T-cell (primary cell): ENCODE measurements around the gene MITF. TPM values are rescaled to one million over a fixed set of nuclear protein-coding genes. Genes with fewer than 3 reads are reported as not detected.

Experiments used
- ATAC-seq, 4 experiments: fragments of 200-7000 bp in 3 of 4; fragments of 150-1000 bp in 1 of 4; cut with Tn5 transposase; replicated peaks in 1 of 4; 1 replicate in 3 of 4; 2 replicates in 1 of 4; pipeline ENCODE4 v1.10.0; 2021; ENCODE audit warnings: moderate library complexity in 3 of 4, mild to moderate bottlenecking in 2 of 4, moderate number of reproducible peaks in 1 of 4
- CTCF ChIA-PET, 2 donors: fragments of 300-600 bp; sonication (Branson Sonifier 250); formaldehyde crosslinking; loops; one replicate each; lab custom pipeline; 2022; ENCODE audit warnings: antibody characterized with exemption in 2 of 2; lab: Charles Lee
- POLR2A ChIA-PET, 2 donors: fragments of 300-600 bp; sonication (Branson Sonifier 250); formaldehyde crosslinking; loops; one replicate each; lab custom pipeline; 2022; ENCODE audit warnings: antibody characterized with exemption in 2 of 2; lab: Charles Lee
- DNase-seq, 35 experiments: peaks; one replicate each; pipeline versions ENCODE4 v3.0.0 to v3.0.0-alpha.2; 2013 to 2023
- H3K27ac ChIP-seq: one replicate; pipeline ENCODE4 v1.5.1; 2013; ENCODE audit warnings: low read length
- H3K27me3 ChIP-seq, 2 experiments: replicated peaks in 1 of 2; 1 replicate in 1 of 2; 2 replicates in 1 of 2; pipeline versions ENCODE4 v1.6.1 to v1.7.0; 2013; ENCODE audit warnings: low read length in 1 of 2, mixed read lengths in 1 of 2; ENCODE audit not compliant: control insufficient read depth in 2 of 2, insufficient read depth in 2 of 2; ENCODE audit errors: extremely low read depth in 1 of 2
- H3K36me3 ChIP-seq, 2 donors: 1 replicate in 1 of 2; 2 replicates in 1 of 2; pipeline versions ENCODE4 v1.6.1 to v1.7.0; 2013; ENCODE audit warnings: low read length in 1 of 2; ENCODE audit not compliant: control insufficient read depth in 2 of 2, insufficient read depth in 1 of 2; ENCODE audit errors: extremely low read depth in 1 of 2
- H3K4me1 ChIP-seq, 2 experiments: 1 replicate in 1 of 2; 2 replicates in 1 of 2; pipeline versions ENCODE4 v1.6.1 to v1.7.0; 2013; ENCODE audit warnings: low read length in 2 of 2, mixed read lengths in 1 of 2; ENCODE audit not compliant: insufficient read depth in 2 of 2, control insufficient read depth in 1 of 2; ENCODE audit errors: extremely low read depth in 1 of 2
- H3K4me3 ChIP-seq, 2 donors: 1 replicate in 1 of 2; 2 replicates in 1 of 2; pipeline versions ENCODE4 v1.5.1 to v1.7.0; 2013; ENCODE audit warnings: mild to moderate bottlenecking in 2 of 2, low read length in 1 of 2, moderate library complexity in 1 of 2; ENCODE audit not compliant: control insufficient read depth in 1 of 2; ENCODE audit errors: extremely low read depth in 1 of 2
- H3K9me3 ChIP-seq: 2 replicates; pipeline ENCODE4 v1.7.0; 2013
- H3K27ac Mint-ChIP-seq, 2 donors: one replicate each; pipeline ENCODE4 v1.8.0; 2020 to 2021; ENCODE audit warnings: mild to moderate bottlenecking in 2 of 2, mixed read lengths in 2 of 2
- H3K27me3 Mint-ChIP-seq, 2 donors: one replicate each; pipeline ENCODE4 v1.8.0; 2021 to 2022; ENCODE audit warnings: mixed read lengths in 2 of 2
- H3K36me3 Mint-ChIP-seq: one replicate; pipeline ENCODE4 v1.8.0; 2021; ENCODE audit warnings: mixed read lengths
- H3K4me1 Mint-ChIP-seq, 3 donors: one replicate each; pipeline ENCODE4 v1.8.0; 2020 to 2022; ENCODE audit warnings: mixed read lengths in 3 of 3, mild to moderate bottlenecking in 1 of 3
- H3K4me3 Mint-ChIP-seq, 3 donors: one replicate each; pipeline ENCODE4 v1.8.0; 2020 to 2022; ENCODE audit warnings: mild to moderate bottlenecking in 3 of 3, mixed read lengths in 3 of 3, moderate library complexity in 3 of 3
- H3K9me3 Mint-ChIP-seq, 3 donors: one replicate each; pipeline ENCODE4 v1.8.0; 2020 to 2022; ENCODE audit warnings: mixed read lengths in 3 of 3
- WGBS: methylation state at CpG from one replicate; pipeline ENCODE4 v1.1.5; 2013; ENCODE audit warnings: missing lambda C conversion rate; ENCODE audit not compliant: insufficient coverage; 5-methylcytosine and 5-hydroxymethylcytosine counted together
- total RNA-seq, 35 experiments: library from RNA in 6 of 35; stranded (reverse) in 6 of 35; fragments of 120-200 nt in 1 of 35; gene quantifications; one replicate each; pipeline versions ENCODE4 v1.2.1 to v1.2.4 and lab custom pipeline; 2013 to 2026

The MITF gene
- total RNA-seq, 5 donors from 2014 or later (not counting 1 experiment from before 2014, with no cell fraction given): 0.09 to 0.51 (median 0.24) TPM; not detected in 1

DNA sequence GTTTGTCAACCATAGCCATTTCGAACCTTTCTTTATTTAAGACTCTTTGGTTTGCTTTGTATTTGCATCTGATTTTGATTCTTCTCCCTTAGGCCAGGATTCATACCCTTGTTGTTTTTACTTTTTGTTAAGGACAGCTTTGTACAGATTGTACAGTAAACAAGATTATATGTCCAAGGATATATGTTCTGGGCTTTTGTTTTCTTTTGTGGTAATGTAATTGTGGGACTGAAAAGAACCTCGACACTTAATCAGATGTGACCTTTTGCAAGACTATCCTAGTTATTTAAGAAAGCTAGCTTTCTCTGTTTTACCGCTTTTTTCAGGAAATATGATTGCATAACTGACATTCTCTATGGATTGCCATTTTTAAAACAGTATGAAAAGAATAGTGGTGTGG lies 193.2 kb downstream of the MITF start:
- Histone ChIP-seq H3K27me3 (no peaks in the 10 kb centered on the region), H3K4me3 (no peak overlapping the region), H3K27ac (no peak overlapping the region), H3K9me3 (no peaks in the 10 kb centered on the region), H3K36me3 (no peaks in the 10 kb centered on the region), H3K4me1 (no peaks in the 10 kb centered on the region)
- no peak overlapping the region for H3K4me3 Mint-ChIP-seq
- CTCF ChIA-PET: no interaction called here
- no peak for DNase-seq
- H3K36me3 Mint-ChIP-seq: no peaks in the 10 kb centered on the region
- no peak for ATAC-seq
- H3K9me3 Mint-ChIP-seq: no peaks in the 10 kb centered on the region
- WGBS: no CpG with 5 or more reads among the region's 3 CpGs
- no peaks in the 10 kb centered on the region for H3K4me1 Mint-ChIP-seq
- H3K27me3 Mint-ChIP-seq: no peaks in the 10 kb centered on the region
- H3K27ac Mint-ChIP-seq: no peak overlapping the region
- POLR2A ChIA-PET: no interaction called here

DNA sequence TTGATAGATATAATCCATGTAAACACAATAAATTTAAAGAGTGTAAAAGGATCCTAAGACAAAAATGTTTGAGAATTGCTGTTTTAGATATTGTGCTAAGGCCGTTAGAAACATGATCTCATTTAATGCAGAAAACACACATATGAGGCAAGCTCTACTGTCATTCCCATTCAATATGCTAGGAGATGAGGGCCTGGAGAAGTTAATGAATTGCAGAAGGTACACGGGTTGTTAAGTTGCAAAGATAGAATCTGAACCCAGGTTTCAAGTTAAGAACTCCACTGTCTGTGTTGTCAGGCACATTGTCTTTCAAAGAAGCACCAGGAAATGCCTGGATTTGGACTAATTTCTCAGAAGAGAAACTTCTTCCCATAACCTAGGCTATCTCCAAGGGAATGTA lies 195.1 kb downstream of the MITF start:
- ATAC-seq (no peak), DNase-seq (no peak)
- Mint-ChIP-seq H3K4me3 (no peak overlapping the region), H3K4me1 (no peaks in the 10 kb centered on the region), H3K36me3 (no peaks in the 10 kb centered on the region), H3K9me3 (no peaks in the 10 kb centered on the region), H3K27me3 (peaks cover 0 to 6% of the 10 kb centered on the region in 2 donors), H3K27ac (no peak overlapping the region)
- Histone ChIP-seq H3K9me3 (no peaks in the 10 kb centered on the region), H3K4me1 (no peaks in the 10 kb centered on the region), H3K36me3 (no peaks in the 10 kb centered on the region), H3K27ac (no peak overlapping the region), H3K4me3 (no peak overlapping the region), H3K27me3 (no peaks in the 10 kb centered on the region)
- CTCF ChIA-PET: no interaction called here
- whole genome bisulfite sequencing: 83% methylated on average over 1 of the region's 2 CpGs
- POLR2A ChIA-PET: no interaction called here

DNA sequence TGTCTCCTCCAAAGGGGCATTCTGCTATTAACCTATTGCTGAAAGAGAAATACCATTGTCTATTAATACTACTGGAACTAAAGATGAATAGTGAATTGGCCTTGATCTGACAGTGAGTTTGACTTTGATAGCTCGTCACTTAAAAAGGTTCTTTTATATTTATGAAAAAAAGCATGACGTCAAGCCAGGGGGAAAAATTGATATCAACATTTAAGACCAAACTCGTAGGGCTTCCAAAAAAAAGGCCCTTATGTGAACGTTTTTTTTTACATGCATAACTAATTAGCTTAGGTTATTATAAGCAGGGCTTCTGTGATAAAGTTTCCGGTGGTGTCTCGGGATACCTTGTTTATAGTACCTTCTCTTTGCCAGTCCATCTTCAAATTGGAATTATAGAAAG lies 197.0 kb downstream of the MITF start:
- H3K36me3 Mint-ChIP-seq: no peaks in the 10 kb centered on the region
- ChIA-PET POLR2A (no interaction called here), CTCF (no interaction called here)
- peaks cover 0 to 6% of the 10 kb centered on the region in 2 donors for H3K27me3 Mint-ChIP-seq
- Histone ChIP-seq H3K27me3 (no peaks in the 10 kb centered on the region), H3K9me3 (no peaks in the 10 kb centered on the region), H3K4me1 (no peaks in the 10 kb centered on the region), H3K27ac (no peak overlapping the region), H3K4me3 (no peak overlapping the region), H3K36me3 (no peaks in the 10 kb centered on the region)
- no peaks in the 10 kb centered on the region for H3K9me3 Mint-ChIP-seq
- H3K27ac Mint-ChIP-seq: no peak overlapping the region
- H3K4me3 Mint-ChIP-seq: no peak overlapping the region
- ATAC-seq (no peak), DNase-seq (no peak)
- H3K4me1 Mint-ChIP-seq: no peaks in the 10 kb centered on the region
- WGBS: 100% methylated on average over 2 of the region's 6 CpGs

DNA sequence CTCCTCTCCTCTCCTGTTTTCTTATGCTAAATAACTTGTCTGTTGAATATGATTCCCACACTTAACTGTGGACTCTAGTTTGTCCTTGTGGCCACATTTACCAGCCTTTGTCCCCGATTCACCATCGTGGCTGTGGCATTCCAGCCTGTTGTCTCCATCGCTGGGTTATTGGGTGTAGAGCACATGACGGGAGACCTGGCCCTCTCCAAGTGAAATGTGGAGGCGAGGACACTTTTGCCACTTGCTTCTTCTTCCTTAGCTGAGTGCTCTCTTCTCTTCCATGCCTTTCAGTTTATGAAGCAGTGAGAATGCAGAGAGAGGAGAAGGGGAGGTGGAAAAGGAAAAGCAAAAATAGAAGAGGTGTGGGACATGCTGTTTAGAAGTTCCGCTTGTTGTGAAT lies 198.8 kb downstream of the MITF start:
- Histone ChIP-seq H3K36me3 (no peaks in the 10 kb centered on the region), H3K27ac (no peak overlapping the region), H3K4me3 (no peak overlapping the region), H3K27me3 (no peaks in the 10 kb centered on the region), H3K9me3 (no peaks in the 10 kb centered on the region), H3K4me1 (no peaks in the 10 kb centered on the region)
- Mint-ChIP-seq H3K4me1 (no peaks in the 10 kb centered on the region), H3K4me3 (no peak overlapping the region), H3K9me3 (no peaks in the 10 kb centered on the region), H3K27me3 (peaks cover 0 to 6% of the 10 kb centered on the region in 2 donors), H3K36me3 (no peaks in the 10 kb centered on the region), H3K27ac (no peak overlapping the region)
- POLR2A ChIA-PET: no interaction called here
- ATAC-seq (no peak), DNase-seq (no peak)
- 100% methylated on average over 3 of the region's 6 CpGs for WGBS
- CTCF ChIA-PET: no interaction called here

DNA sequence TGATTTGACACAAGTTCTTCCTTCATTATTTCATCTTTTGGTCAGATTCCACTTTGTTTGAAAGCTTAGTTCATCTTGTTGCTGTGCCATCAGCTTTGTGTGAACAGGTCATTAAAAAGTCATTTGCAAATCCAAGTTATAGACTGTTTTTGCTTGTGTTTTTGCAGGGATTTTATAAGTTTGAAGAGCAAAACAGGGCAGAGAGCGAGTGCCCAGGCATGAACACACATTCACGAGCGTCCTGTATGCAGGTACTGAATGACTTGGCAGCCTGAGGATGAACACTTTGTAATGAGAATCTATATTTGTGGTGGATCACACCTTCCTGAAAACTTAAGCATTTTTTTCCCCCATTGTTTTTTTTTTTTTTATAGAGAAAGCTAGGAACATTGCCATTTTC lies 199.7 kb downstream of the MITF start:
- POLR2A ChIA-PET: no interaction called here
- H3K9me3 ChIP-seq: no peaks in the 10 kb centered on the region
- H3K9me3 Mint-ChIP-seq: no peaks in the 10 kb centered on the region
- ATAC-seq (no peak), DNase-seq (no peak)
- H3K4me3 Mint-ChIP-seq: no peak overlapping the region
- no peaks in the 10 kb centered on the region for H3K4me1 Mint-ChIP-seq
- H3K36me3 ChIP-seq: no peaks in the 10 kb centered on the region
- H3K4me1 ChIP-seq: no peaks in the 10 kb centered on the region
- WGBS: 75% methylated on average over 1 of the region's 3 CpGs
- CTCF ChIA-PET: no interaction called here
- H3K36me3 Mint-ChIP-seq: no peaks in the 10 kb centered on the region
- H3K27me3 Mint-ChIP-seq: peaks cover 0 to 6% of the 10 kb centered on the region in 2 donors
- H3K4me3 ChIP-seq: no peak overlapping the region
- H3K27ac Mint-ChIP-seq: no peak overlapping the region
- H3K27ac ChIP-seq: no peak overlapping the region
- H3K27me3 ChIP-seq: no peaks in the 10 kb centered on the region

DNA sequence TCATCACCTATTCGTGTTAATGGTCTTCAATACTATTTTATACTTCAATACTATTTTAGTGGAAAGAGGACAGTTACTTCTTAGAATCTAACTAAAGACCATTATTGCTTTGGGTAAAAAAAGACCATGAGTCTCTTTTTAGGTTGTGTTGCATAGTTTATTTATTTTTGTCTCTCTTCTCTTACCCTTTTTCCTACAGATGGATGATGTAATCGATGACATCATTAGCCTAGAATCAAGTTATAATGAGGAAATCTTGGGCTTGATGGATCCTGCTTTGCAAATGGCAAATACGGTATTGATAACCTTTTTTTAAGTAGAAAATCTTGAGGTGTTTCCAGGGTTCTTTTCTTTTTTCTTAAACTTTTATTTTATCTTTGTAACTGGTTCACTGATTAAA lies 201.8 kb downstream of the MITF start:
- ATAC-seq (no peak), DNase-seq (no peak)
- H3K9me3 ChIP-seq: no peaks in the 10 kb centered on the region
- WGBS: no CpG with 5 or more reads among the region's 3 CpGs
- no peak overlapping the region for H3K4me3 Mint-ChIP-seq
- H3K27ac ChIP-seq: no peak overlapping the region
- peaks cover 0 to 6% of the 10 kb centered on the region in 2 donors for H3K27me3 Mint-ChIP-seq
- no peaks in the 10 kb centered on the region for H3K9me3 Mint-ChIP-seq
- H3K4me1 ChIP-seq: no peaks in the 10 kb centered on the region
- no peak overlapping the region for H3K4me3 ChIP-seq
- POLR2A ChIA-PET: no interaction called here
- H3K27me3 ChIP-seq: no peaks in the 10 kb centered on the region
- no peaks in the 10 kb centered on the region for H3K4me1 Mint-ChIP-seq
- CTCF ChIA-PET: no interaction called here
- no peaks in the 10 kb centered on the region for H3K36me3 ChIP-seq
- no peak overlapping the region for H3K27ac Mint-ChIP-seq
- no peaks in the 10 kb centered on the region for H3K36me3 Mint-ChIP-seq
